IPS-18c (cell line): ENCODE results near the gene MTLN.
A peak's percentile ranks its signal among the peaks of the same experiment; 100 is the strongest.
"Not testable (repeated sequence)": the region's sequence is repeated elsewhere in the genome, so short reads cannot be mapped to it uniquely, and the experiment has no call there.

Experiments used
- H3K4me3 ChIP-seq: 2 replicates; pipeline ENCODE4 v1.7.0; 2013; ENCODE audit warnings: low read depth, mild to moderate bottlenecking, low read length, moderate library complexity; ENCODE audit not compliant: insufficient read depth
- H3K9me3 ChIP-seq: one replicate; pipeline ENCODE4 v1.6.1; 2013; ENCODE audit warnings: mild to moderate bottlenecking, low read length, moderate library complexity; ENCODE audit not compliant: control insufficient read depth, insufficient read depth

The MTLN gene

GRCh38 chr2:110213522-110213921, 1.2 kb upstream of the MTLN start:
- not testable (repeated sequence) for H3K4me3 ChIP-seq, H3K9me3 ChIP-seq

GRCh38 chr2:110205660-110206455, 6.5 kb downstream of the MTLN start:
- Histone ChIP-seq H3K4me3 (no peak overlapping the region), H3K9me3 (peaks cover 2% of the 10 kb centered on the region)

- H3K4me3 ChIP-seq = peak within 1 kb of the TSS; percentile 72
- peaks cover 2% of the 10 kb centered on the region for H3K9me3 ChIP-seq
These were observed 7.7 kb downstream of the MTLN start, which contains the start of gene NPHP1 for GRCh38 chr2:110204408-110205385. Gene NPHP1 (minus strand): TSS chr2:110205013. CDS start chr2:110204968, 45 bp downstream.

GRCh38 chr2:110198016-110198415, 14.3 kb downstream of the MTLN start:
- Histone ChIP-seq H3K9me3 (peaks cover 2% of the 10 kb centered on the region), H3K4me3 (no peak overlapping the region)

- Histone ChIP-seq H3K4me3 (no peak overlapping the region), H3K9me3 (peaks cover 2% of the 10 kb centered on the region)
These were observed 14.9 kb downstream of the MTLN start for GRCh38 chr2:110197452-110197851.

GRCh38 chr2:110190169-110190568, 22.2 kb downstream of the MTLN start:
- not testable (repeated sequence) for H3K9me3 ChIP-seq, H3K4me3 ChIP-seq

GRCh38 chr2:110182449-110182848, 29.9 kb downstream of the MTLN start:
- Histone ChIP-seq H3K4me3 (no peak overlapping the region), H3K9me3 (peaks cover 18% of the 10 kb centered on the region)

GRCh38 chr2:110180036-110180435, 32.3 kb downstream of the MTLN start:
- no peak overlapping the region for H3K4me3 ChIP-seq
- H3K9me3 ChIP-seq = peaks cover 18% of the 10 kb centered on the region

GRCh38 chr2:110173523-110173922, 38.8 kb downstream of the MTLN start:
- no peaks in the 10 kb centered on the region for H3K9me3 ChIP-seq
- H3K4me3 ChIP-seq = no peak overlapping the region

GRCh38 chr2:110172506-110172905, 39.8 kb downstream of the MTLN start:
- H3K4me3 ChIP-seq = no peak overlapping the region

GRCh38 chr2:110170102-110170501, 42.2 kb downstream of the MTLN start:
- H3K9me3 ChIP-seq = no peaks in the 10 kb centered on the region
- no peak overlapping the region for H3K4me3 ChIP-seq

More at GRCh38 chr2:110172506-110172905, 39.8 kb downstream of the MTLN start:
- H3K9me3 ChIP-seq = no peaks in the 10 kb centered on the region

- Histone ChIP-seq H3K4me3 (no peak overlapping the region; the same call in 1 of the 2 replicates), H3K9me3 (no peaks in the 10 kb centered on the region)
These were observed 44.9 kb downstream of the MTLN start for GRCh38 chr2:110167326-110168000.

GRCh38 chr2:110166266-110166665, 46.1 kb downstream of the MTLN start:
- no peaks in the 10 kb centered on the region for H3K9me3 ChIP-seq

More at GRCh38 chr2:110166266-110166665, 46.1 kb downstream of the MTLN start:
- no peak overlapping the region for H3K4me3 ChIP-seq
